Measurements from ENCODE around the gene POU2F3. TPM values are rescaled to one million over a fixed set of nuclear protein-coding genes. Genes with fewer than 3 reads are reported as not detected.
A peak's percentile ranks its signal among the peaks of the same experiment; 100 is the strongest.

The POU2F3 gene
- total RNA-seq, 1 experiment from 2014 or later: not detected

DNA sequence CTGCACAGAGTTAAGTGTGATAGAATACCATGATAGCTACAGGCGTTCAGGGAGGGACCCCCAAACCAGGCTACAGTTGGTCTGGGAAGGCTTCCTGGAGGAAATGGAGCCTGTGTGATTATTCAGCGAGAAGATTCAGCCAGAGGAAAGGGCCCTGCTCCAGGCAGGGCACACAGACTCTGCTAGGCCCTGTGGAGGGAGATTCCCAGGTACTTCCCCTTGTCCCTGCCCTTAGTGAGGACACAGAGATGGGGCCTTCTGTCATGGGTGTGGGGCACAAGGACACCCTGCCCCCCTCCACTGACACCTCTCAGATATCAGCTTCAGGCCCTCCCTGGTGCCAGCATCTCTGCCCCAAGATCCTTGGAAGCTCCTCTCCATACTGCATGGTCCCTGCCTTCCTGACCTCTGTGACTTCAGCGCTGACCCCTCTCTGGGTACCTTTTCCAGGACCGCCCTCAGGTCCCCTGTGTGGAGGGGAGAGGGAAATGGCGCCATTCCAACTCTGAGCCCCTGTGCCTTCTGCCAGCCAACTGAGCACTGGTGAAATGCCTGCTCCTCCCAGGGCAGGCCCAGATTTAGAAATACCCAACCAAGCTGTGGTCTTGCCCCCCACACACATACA lies 12.6 kb upstream of the POU2F3 start:
- Histone ChIP-seq H3K36me3 (replicated peaks; ENCODE audit: control insufficient read depth, insufficient read depth, low read length) (no peaks in the 10 kb centered on the region), H3K27me3 (ENCODE audit: control insufficient read depth, insufficient read depth, low read length) (peaks cover 2% of the 10 kb centered on the region; the same call in 1 of the 2 replicates), H3K4me3 (ENCODE audit: insufficient read depth, low read depth, low read length) (no peak overlapping the region)
- no peak for DNase-seq

DNA sequence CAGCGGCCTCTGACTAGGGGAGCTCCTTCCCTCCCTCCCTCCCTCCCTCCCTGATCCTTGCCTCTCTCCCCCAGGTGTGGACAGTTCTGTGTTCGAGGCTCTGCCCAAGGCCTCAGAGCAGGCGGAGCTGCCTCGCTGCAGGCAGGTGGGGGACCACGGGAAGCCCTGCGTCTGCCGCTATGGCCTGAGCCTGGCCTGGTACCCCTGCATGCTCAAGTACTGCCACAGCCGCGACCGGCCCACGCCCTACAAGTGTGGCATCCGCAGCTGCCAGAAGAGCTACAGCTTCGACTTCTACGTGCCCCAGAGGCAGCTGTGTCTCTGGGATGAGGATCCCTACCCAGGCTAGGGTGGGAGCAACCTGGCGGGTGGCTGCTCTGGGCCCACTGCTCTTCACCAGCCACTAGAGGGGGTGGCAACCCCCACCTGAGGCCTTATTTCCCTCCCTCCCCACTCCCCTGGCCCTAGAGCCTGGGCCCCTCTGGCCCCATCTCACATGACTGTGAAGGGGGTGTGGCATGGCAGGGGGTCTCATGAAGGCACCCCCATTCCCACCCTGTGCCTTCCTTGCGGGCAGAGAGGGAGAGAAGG lies 11.1 kb upstream of the POU2F3 start:
- Histone ChIP-seq H3K36me3 (replicated peaks; ENCODE audit: control insufficient read depth, insufficient read depth, low read length) (no peaks in the 10 kb centered on the region), H3K4me3 (ENCODE audit: insufficient read depth, low read depth, low read length) (no peak overlapping the region), H3K27me3 (ENCODE audit: control insufficient read depth, insufficient read depth, low read length) (peaks cover 3% of the 10 kb centered on the region; the same call in 1 of the 2 replicates)
- peak; percentile 92 for DNase-seq

DNA sequence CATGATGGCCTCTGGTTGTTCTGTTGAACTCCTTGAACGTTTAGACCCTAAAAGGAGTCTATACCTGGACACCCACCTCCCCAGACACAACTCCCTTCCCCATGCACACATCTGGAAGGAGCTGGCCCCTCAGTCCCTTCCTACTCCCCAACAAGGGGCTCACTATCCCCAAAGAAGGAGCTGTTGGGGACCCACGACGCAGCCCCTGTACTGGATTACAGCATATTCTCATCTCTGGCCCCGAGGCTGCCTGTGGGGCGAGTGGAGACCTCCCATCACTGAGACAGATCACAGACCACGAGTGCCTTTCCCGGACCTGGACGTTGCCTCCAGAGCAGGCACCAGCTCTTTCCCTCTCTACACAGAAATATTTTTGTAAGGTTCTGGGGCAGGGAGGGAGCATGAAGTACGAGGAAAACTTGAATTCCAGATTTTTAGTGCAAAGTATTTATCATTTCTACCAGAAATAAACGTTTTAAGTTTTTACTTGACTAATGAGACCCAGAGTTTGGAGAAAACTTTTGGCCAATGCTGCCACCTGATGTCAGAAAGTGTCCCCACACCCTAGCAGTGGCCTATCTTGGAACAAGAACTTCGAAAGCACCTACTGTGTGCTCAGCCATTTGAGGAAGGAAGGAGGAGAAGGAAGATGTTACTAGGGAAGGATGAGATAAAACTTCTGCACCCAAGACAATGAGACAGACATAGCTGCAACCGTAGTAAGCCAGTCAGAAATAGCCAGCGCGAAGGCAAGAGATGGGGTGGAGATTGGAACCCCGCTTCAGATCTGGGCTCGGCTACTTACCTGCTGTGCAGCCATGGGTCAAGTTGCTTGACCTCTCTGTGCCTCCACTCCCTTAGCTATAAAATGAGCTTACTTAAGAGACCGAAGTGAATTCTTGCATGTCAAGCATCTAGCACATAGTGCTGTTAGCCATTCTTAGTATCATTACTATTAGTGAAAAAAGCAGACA lies 10.2 kb upstream of the POU2F3 start:
- Histone ChIP-seq H3K27me3 (ENCODE audit: control insufficient read depth, insufficient read depth, low read length) (peaks cover 3% of the 10 kb centered on the region; the same call in 1 of the 2 replicates), H3K36me3 (replicated peaks; ENCODE audit: control insufficient read depth, insufficient read depth, low read length) (no peaks in the 10 kb centered on the region), H3K4me3 (ENCODE audit: insufficient read depth, low read depth, low read length) (no peak overlapping the region)
- peak; percentile 78 for DNase-seq

DNA sequence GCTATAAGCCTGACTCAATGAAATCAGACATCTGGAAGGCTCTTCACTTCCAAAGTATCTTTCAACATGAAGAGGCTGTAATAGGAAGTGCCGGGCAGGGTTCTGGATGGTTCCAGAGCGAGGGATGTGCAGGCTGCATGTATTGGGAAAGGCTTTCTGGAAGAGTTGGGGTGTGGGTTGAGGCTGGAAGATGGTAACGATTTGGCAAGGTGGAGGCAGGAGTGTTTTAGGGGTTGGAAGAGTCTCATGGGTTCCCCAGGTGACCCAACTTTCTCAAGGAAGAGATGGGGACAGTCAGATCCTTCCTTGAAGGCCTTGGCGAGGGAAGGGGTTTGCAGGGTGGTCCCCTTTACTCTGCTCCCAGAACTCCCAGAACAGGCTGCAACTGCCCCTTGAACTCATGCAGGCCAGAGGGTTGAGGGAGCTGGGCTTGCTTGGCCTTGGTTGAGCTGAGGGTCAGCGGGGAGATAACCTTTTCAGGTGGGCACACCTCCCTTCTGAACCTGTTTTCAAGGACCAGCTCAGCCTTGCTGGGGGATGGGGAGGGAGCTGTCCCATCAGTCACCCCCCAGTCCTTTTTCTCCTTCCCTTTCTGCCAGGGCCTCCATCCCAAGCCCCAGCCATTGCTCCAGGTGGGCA lies 9.4 kb upstream of the POU2F3 start:
- peaks cover 3% of the 10 kb centered on the region; the same call in 1 of the 2 replicates for H3K27me3 ChIP-seq (ENCODE audit: control insufficient read depth, insufficient read depth, low read length)
- H3K36me3 ChIP-seq (replicated peaks; ENCODE audit: control insufficient read depth, insufficient read depth, low read length): no peaks in the 10 kb centered on the region
- H3K4me3 ChIP-seq (ENCODE audit: insufficient read depth, low read depth, low read length): no peak overlapping the region
- no peak for DNase-seq

DNA sequence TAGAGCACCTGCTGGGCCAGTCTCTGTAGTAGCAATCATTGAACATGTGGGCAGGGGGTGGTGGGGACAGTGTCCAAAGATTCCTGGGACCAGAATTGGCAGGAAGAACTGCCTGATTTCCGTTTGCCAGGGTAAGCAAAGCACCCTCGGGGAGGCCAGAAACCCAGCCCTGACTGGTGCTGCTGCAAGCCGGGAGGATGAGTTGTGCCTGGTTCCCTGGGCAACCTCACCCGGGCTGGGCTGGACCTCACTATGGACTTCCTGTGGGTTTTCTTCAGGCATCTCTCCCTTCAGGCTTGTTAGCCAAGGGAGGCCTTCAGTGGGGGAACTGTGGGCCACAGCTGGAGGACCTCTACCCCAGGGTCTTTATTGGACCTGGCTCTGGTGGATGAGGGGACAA lies 8.0 kb upstream of the POU2F3 start:
- Histone ChIP-seq H3K36me3 (replicated peaks; ENCODE audit: control insufficient read depth, insufficient read depth, low read length) (no peaks in the 10 kb centered on the region), H3K4me3 (ENCODE audit: insufficient read depth, low read depth, low read length) (no peak overlapping the region), H3K27me3 (ENCODE audit: control insufficient read depth, insufficient read depth, low read length) (peaks cover 3% of the 10 kb centered on the region; the same call in 1 of the 2 replicates)
- no peak for DNase-seq

DNA sequence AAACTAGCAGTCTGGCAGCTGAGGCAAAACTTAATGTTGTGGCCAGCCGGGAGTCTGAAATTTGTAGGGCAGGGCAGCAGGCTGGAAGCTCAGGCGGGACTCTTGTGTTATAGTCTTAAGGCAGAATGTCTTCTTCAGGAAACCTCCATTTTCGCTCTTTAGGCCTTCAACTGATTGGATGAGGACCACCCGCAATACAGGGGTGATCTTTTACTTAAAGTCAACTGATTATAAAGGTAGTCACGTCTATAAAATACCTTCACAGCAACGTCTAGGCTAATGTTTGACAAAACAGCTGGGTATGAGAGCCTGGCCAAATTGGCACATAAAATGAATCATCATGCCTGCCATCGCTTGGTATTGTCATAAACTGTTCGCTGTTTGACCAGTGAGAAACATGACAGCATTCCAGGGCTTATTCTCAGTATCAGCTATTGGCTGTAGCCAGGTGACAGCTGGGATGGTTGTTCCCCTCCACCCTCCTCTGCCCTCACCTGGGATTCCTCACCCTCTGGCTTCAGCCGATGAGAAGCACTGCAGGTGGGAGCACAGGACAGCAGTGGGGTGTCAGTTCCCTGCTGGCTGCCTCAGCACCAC lies 6.6 kb upstream of the POU2F3 start:
- peaks cover 4% of the 10 kb centered on the region; the same call in 1 of the 2 replicates for H3K27me3 ChIP-seq (ENCODE audit: control insufficient read depth, insufficient read depth, low read length)

DNA sequence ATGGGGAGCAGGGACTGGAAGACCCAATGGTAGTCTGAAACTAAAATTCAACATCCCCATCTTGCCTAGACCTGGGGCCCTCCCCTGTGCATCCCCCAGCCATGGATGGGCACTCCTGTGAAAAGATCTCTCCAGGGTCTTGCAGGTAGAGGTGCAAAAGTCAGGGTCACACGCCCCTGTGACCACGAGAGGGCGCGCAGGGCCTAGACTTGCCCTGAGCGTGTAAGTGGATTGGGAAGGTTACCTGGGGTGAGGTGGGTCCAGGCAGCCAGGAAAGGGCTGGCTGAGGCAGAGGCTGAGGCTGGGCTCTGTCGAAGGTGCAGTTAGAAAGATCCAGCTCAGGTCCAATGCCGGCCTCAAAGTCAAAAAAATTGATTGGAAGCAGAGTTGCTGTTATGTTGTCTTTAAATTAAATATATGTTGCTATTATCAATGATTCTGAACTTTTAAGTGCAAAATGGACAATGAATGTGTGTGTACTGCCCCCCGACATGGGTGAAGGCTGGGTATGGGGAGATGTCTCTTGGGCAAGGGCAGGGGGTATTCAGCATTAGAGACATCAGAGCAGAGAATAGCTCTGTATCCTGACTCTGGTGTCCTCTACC lies 4.8 kb upstream of the POU2F3 start:
- Histone ChIP-seq H3K36me3 (replicated peaks; ENCODE audit: control insufficient read depth, insufficient read depth, low read length) (no peaks in the 10 kb centered on the region), H3K27me3 (ENCODE audit: control insufficient read depth, insufficient read depth, low read length) (peaks cover 14% of the 10 kb centered on the region), H3K4me3 (ENCODE audit: insufficient read depth, low read depth, low read length) (no peak overlapping the region)
- peak; percentile 91 for DNase-seq

More for the DNA sequence above, 6.6 kb upstream of the POU2F3 start:
- no peak overlapping the region for H3K4me3 ChIP-seq (ENCODE audit: insufficient read depth, low read depth, low read length)
- DNase-seq: no peak
- no peaks in the 10 kb centered on the region for H3K36me3 ChIP-seq (replicated peaks; ENCODE audit: control insufficient read depth, insufficient read depth, low read length)

DNA sequence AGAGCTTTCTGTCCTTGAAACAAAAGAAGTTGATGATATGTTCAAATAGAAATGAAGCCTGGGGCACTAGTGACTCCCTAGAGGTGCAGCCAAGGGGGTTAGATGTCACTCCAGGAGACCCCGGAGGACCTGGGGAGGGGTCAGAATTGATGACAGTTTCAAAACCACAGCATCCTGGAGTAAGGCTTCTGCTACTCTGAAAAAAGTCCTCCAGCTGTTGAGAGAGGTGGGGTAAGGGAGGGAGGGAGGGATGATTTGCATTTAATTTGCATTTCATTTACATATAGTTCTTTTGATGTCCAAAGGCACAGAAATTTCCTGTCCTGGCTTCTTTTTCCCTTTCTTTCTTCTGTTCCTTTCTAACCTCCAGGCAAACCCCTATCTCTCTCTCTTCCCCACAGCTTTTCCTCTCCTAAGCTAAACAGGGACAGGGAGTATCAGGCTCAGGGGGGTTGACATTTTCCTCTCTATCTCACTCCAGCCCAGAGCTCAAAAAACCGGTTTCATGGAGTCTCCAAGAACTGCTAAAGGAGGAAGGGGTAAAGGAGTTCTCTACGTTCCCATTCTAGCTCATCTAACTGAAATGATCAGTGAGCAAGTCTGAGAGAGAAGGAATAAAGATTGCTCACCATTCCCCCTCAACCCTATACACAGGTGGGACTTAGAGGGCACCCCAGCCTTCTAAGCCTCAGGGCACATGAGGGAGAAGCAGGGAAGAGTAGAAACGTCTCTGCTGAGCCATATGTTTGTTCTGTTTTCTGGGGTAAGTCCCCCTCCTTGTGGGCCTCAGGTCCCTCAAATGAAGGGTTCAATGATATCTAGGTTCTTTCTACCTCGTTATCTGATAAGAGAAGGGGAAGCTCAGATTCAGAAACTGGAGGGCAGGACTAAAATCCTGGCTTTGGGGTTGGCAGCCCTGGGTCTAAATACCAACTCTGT lies 3.5 kb upstream of the POU2F3 start:
- Histone ChIP-seq H3K4me3 (ENCODE audit: insufficient read depth, low read depth, low read length) (no peak overlapping the region), H3K36me3 (replicated peaks; ENCODE audit: control insufficient read depth, insufficient read depth, low read length) (no peaks in the 10 kb centered on the region), H3K27me3 (ENCODE audit: control insufficient read depth, insufficient read depth, low read length) (peaks cover 24% of the 10 kb centered on the region)
- no peak for DNase-seq

DNA sequence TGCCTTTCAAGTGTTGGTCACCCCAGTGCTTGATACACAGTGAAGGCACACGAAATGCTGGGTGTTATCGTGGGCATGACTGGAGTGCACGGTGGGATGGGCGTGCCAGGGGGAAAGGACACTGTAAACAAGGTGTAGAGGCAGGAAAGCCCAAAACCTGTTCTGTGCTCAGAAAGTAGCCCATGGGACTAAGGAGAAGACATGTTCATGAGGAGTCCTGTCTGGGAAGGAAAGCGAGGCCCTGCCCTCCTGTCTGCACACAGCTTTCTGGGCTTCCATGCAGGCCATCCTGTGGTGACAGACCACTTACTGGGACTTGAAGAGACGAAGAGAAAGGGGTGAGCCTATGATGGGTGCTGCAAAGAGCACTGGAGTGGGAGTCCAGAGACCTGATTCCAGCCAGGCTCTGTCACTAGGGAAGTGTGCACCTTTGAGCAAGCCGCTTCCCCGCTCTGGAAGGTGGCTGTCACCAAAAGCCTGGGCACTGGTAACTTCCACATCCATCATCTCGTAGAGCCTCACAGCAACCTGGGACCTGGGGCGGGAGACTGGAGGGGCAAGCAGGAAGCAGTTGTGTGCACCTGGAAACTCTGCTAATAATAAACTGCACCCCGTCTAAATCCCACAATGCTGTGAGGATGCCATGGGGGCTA lies 846 bp upstream of the POU2F3 start:
- Histone ChIP-seq H3K4me3 (ENCODE audit: insufficient read depth, low read depth, low read length) (no peak overlapping the region), H3K27me3 (ENCODE audit: control insufficient read depth, insufficient read depth, low read length) (peaks cover 23% of the 10 kb centered on the region), H3K36me3 (replicated peaks; ENCODE audit: control insufficient read depth, insufficient read depth, low read length) (no peaks in the 10 kb centered on the region)
- no peak for DNase-seq

DNA sequence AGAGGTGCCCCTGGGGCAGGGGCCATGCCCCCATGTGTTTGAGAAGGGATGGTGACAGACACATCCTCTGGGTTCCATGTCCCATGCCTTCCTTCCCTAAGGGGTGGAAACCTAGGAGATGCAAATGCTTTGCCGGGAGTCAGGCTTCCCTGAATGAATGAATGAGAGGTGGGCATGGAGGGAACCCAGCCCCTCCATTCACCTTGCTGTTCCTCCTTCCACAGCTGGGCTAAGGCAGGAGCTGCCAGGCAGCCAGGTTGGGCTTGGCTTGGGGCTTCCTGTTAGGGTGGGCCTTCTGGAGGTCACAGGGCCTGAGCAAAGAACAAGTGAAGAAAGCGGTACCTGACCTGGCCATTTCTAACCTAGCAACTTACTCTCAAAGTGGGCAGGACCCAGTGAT lies 926 bp downstream of the POU2F3 start:
- Histone ChIP-seq H3K36me3 (replicated peaks; ENCODE audit: control insufficient read depth, insufficient read depth, low read length) (no peaks in the 10 kb centered on the region), H3K4me3 (ENCODE audit: insufficient read depth, low read depth, low read length) (no peak overlapping the region), H3K27me3 (ENCODE audit: control insufficient read depth, insufficient read depth, low read length) (peaks cover 23% of the 10 kb centered on the region)
- DNase-seq: no peak

DNA sequence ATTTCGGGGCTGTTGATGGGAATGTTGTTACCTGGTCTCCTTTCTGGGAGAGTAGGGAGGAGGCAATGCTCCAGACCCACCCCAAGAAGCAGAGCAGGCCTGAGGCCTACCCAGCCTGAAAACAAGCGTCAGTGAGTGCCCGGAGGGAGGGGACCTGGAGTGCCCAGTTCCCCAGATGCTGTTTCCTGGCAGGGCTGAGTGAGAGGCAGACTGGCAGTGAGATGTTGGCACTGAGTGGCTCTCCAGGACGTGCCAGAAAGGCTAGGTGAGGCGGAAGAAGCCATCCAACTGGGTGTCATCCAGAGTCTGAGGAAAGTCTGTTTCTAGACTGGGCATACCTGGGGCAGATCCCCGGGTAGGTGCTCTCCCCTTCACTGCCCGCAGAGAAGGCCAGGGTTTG lies 1.3 kb downstream of the POU2F3 start:
- Histone ChIP-seq H3K4me3 (ENCODE audit: insufficient read depth, low read depth, low read length) (no peak overlapping the region), H3K27me3 (ENCODE audit: control insufficient read depth, insufficient read depth, low read length) (peaks cover 23% of the 10 kb centered on the region), H3K36me3 (replicated peaks; ENCODE audit: control insufficient read depth, insufficient read depth, low read length) (no peaks in the 10 kb centered on the region)
- no peak for DNase-seq

DNA sequence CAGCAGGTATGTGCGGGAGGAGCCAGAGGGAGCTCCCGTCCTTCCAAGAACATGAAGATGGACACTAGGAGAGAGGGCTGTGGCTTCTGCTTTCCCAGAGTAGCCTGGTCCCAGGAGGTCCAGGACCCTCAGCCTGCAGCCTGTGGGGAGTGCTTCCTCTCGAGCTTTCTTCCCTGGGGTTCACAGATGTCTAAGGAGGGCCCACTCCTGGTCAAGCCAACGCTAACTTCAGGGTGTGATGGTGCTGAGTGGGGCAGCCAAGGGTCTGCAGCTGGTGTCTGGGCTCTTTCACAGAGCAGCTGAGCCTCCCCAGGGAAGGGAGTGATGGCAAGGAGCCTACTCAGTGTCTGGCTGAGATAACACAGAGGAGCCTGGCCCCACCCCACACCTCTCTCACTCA lies 3.3 kb downstream of the POU2F3 start:
- Histone ChIP-seq H3K27me3 (ENCODE audit: control insufficient read depth, insufficient read depth, low read length) (peaks cover 22% of the 10 kb centered on the region), H3K4me3 (ENCODE audit: insufficient read depth, low read depth, low read length) (no peak overlapping the region), H3K36me3 (replicated peaks; ENCODE audit: control insufficient read depth, insufficient read depth, low read length) (no peaks in the 10 kb centered on the region)
- no peak for DNase-seq
